Right lobe of liver (tissue), 4 donors: ENCODE data around the gene PCSK4.

Experiments
- CTCF ChIP-seq, 4 donors: fragments of 200-600 bp in 3 of 4; fragments of 450-650 bp in 1 of 4; IDR thresholded peaks; one replicate each; pipeline versions ENCODE4 v1.5.1 to v1.8.0; 2016 to 2022; ENCODE audit warnings: antibody characterized with exemption in 4 of 4, mild to moderate bottlenecking in 2 of 4
- POLR2A ChIP-seq: fragments of 450-650 bp; IDR thresholded peaks from one replicate; pipeline ENCODE4 v1.6.1; 2017; ENCODE audit warnings: antibody characterized with exemption, mild to moderate bottlenecking
- donor health status: DM: no; HTN: no; CAD: no.
- donor health status: DM: no; HTN: no; CAD: no.
- donor health status: DM: no; HTN: yes; CAD: no.

- TF ChIP-seq CTCF (IDR thresholded peaks at IDR 0.05) (no peak), POLR2A (no peak)
Observed at GRCh38 chr19:1469255-1470054, 20.7 kb downstream of the PCSK4 start.
